Activated CD4-positive, alpha-beta memory T cell treated with anti-CD3 and anti-CD28 coated beads, Interleukin-2, amount 10 ng/mL, durations not matched to agents 7 days and 5 days (primary cell): Measurements from ENCODE around the gene WDR27. TPM values are rescaled to one million over a fixed set of nuclear protein-coding genes. Genes with fewer than 3 reads are reported as not detected.

Source experiments
- CTCF ChIA-PET: fragments of 350-600 bp; sonication (Branson Sonifier 250); formaldehyde crosslinking; loops from one replicate; lab custom pipeline; 2021; ENCODE audit warnings: antibody characterized with exemption, inconsistent platforms; lab: Charles Lee
- POLR2A ChIA-PET: fragments of 350-600 bp; sonication (Branson Sonifier 250); formaldehyde crosslinking; loops from one replicate; lab custom pipeline; 2021; ENCODE audit warnings: antibody characterized with exemption; lab: Charles Lee
- DNase-seq: peaks from one replicate; pipeline ENCODE4 v3.0.0-alpha.2; 2020
- H3K27ac Mint-ChIP-seq: one replicate; pipeline ENCODE4 v1.8.0; 2021; ENCODE audit warnings: mild to moderate bottlenecking, mixed read lengths
- H3K27me3 Mint-ChIP-seq: one replicate; pipeline ENCODE4 v1.8.0; 2021; ENCODE audit warnings: mixed read lengths
- H3K36me3 Mint-ChIP-seq: one replicate; pipeline ENCODE4 v1.8.0; 2021; ENCODE audit warnings: low read depth, mixed read lengths
- H3K4me1 Mint-ChIP-seq: one replicate; pipeline ENCODE4 v1.8.0; 2021; ENCODE audit warnings: mixed read lengths
- H3K4me3 Mint-ChIP-seq: one replicate; pipeline ENCODE4 v1.8.0; 2021; ENCODE audit warnings: mild to moderate bottlenecking, mixed read lengths
- H3K9me3 Mint-ChIP-seq: one replicate; pipeline ENCODE4 v1.8.0; 2021; ENCODE audit warnings: mixed read lengths
- total RNA-seq, 2 experiments: library from RNA; stranded (reverse); gene quantifications; one replicate each; pipeline ENCODE4 v1.2.3, GENCODE V29; 2021

Gene WDR27
- total RNA-seq, result 10 to 100 TPM; 24.9 to 25.2 TPM

DNA sequence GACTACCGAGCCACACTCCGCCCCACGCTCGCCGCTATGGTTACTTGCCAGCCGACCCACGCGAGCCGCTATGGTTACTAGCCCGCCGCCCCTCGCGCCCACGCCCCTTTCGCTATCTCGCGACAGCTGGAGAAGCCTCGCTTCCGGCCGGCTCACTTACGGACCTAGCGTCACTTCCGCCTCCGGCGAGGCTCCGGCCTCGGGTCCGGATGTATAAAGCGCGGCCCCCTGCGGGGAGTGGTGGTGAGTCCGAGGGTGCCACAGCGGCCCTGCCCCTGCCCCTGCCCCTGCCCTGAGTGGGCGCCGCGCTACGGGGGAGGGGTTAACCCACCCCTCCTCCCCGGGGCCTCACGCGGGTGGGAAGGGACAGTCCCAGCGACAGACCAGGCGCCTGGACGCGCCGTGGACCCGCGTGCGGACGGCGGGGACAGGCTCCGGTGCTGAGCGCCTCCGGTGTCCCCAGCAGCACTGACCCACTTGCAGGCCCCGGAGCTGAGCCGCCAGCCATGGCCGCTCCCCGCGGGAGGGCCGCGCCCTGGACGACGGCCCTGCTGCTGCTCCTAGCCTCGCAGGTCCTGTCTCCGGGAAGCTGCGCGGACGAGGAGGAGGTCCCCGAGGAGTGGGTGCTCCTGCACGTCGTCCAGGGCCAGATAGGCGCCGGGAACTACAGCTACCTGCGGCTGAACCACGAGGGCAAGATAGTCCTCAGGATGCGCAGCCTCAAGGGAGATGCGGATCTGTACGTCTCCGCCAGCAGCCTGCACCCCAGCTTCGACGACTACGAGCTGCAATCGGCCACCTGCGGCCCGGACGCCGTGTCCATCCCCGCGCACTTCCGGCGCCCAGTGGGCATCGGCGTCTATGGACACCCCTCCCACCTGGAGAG is at the start of gene WDR27, which contains the start of gene C6orf120:
TSS of gene WDR27 (minus strand) at position 76 of the 886 bp plus-strand sequence. CDS start 13,024 bp downstream, outside the sequence.
TSS of gene C6orf120 (plus strand) at position 173 of the 886 bp plus-strand sequence. CDS start at position 507, 334 bp downstream.
- DNase-seq, result peak; percentile 97
- peaks cover 56% of the 10 kb centered on the region for H3K4me1 Mint-ChIP-seq
- peaks cover 33% of the 10 kb centered on the region for H3K36me3 Mint-ChIP-seq
- no peaks in the 10 kb centered on the region for H3K9me3 Mint-ChIP-seq
- H3K4me3 Mint-ChIP-seq, result peak within 1 kb of the TSS; percentile 89
- ChIA-PET CTCF (interaction anchor here (0.6 to 2.7 kb wide), 8 partner anchors 15 to 882 kb away, joined by 3 to 14 read pairs (median 4); partner anchors contain the start of gene PDCD2), POLR2A (interaction anchor here (0.8 to 8.7 kb wide), 29 partner anchors 9 to 882 kb away, joined by 3 to 135 read pairs (median 5); partner anchors contain the start of genes DYNLT2, ERMARD, FAM120B and PDCD2)
- no peaks in the 10 kb centered on the region for H3K27me3 Mint-ChIP-seq
- peak within 1 kb of the TSS; percentile 86 for H3K27ac Mint-ChIP-seq

DNA sequence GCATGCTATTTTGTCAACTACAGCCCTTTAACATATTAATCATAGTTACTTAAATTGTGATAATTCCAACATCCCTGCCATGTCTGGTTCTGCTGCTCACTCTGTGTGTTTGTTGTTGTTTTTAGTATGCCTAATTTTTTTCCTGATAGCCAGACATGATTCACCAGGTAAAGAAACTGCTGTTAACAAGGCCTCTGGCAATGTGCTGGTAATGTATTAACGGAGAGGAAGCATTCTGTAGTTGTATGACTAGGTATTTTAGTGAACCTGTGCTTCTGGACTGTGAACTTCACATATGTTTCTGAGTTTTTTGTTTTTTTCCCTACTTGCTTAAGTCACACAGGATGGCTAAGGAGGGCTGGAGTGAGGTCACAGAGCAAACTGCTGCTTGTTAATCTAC is 44.7 kb upstream of the WDR27 start:
- H3K36me3 Mint-ChIP-seq, result peaks cover 19% of the 10 kb centered on the region
- no peak overlapping the region for H3K27ac Mint-ChIP-seq
- no peak for DNase-seq
- no peak overlapping the region for H3K4me3 Mint-ChIP-seq
- ChIA-PET POLR2A (interaction anchor here (2.1 to 8.8 kb wide), 2 partner anchors 22 to 44 kb away, joined by 6 to 111 read pairs; partner anchors contain the start of genes C6orf120, PHF10 and WDR27), CTCF (no interaction called here)
- H3K27me3 Mint-ChIP-seq, result peaks cover 6% of the 10 kb centered on the region
- H3K9me3 Mint-ChIP-seq, result peaks cover 4% of the 10 kb centered on the region
- peaks cover 16% of the 10 kb centered on the region for H3K4me1 Mint-ChIP-seq

DNA sequence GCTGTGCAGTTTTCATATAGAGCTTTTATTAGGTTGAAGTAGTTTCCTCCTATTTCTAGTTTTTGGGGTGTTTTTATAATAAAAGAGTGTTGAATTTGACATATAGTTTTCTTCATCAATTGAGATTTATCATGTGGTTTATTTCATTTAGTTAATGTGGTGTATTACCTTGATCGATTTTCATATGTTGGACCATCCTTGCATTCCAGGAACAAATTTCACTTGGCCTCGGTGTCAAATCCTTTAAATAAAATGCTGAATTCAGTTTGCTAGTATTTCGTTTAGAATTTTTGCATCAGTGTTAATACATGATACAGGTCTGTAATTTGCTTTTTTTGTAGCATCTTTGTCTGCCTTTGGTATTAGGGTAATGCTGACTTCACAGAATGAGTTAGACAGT is 43.6 kb upstream of the WDR27 start:
- Mint-ChIP-seq H3K4me1 (peaks cover 11% of the 10 kb centered on the region), H3K27me3 (peaks cover 6% of the 10 kb centered on the region), H3K4me3 (no peak overlapping the region), H3K9me3 (peaks cover 4% of the 10 kb centered on the region), H3K27ac (no peak overlapping the region), H3K36me3 (peaks cover 16% of the 10 kb centered on the region)
- POLR2A ChIA-PET, result interaction anchor here (8.8 kb wide), 1 partner anchor 21 kb away, joined by 111 read pairs; the partner anchor contains the start of gene PHF10
- no peak for DNase-seq
- CTCF ChIA-PET, result interaction anchor here (1.2 kb wide), 1 partner anchor 44 kb away, joined by 3 read pairs; no protein-coding TSS in a partner anchor

DNA sequence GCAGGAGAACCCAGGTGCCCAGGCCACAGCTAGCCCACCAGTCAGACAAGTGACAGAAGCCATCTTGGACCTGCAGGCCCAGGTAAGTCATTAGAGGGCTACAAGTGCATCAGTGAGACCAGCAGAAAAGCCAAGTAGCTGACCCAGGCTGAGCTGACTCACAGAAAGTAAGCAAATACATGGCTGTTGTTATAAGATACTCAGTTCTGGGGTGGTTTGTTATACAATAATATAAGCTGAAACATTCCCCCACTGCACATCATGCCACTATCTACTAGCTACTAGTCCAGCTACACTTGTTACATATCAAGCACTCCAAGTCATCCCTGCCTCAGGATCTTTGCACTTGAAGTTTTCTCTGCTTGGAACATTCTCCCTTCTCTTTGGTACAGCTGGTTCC is 39.5 kb upstream of the WDR27 start:
- peaks cover 13% of the 10 kb centered on the region for H3K27me3 Mint-ChIP-seq
- H3K9me3 Mint-ChIP-seq, result peaks cover 4% of the 10 kb centered on the region
- H3K36me3 Mint-ChIP-seq, result no peaks in the 10 kb centered on the region
- no peak overlapping the region for H3K27ac Mint-ChIP-seq
- H3K4me1 Mint-ChIP-seq, result no peaks in the 10 kb centered on the region
- POLR2A ChIA-PET, result interaction anchor here (1.2 to 3.5 kb wide), 3 partner anchors 10 to 40 kb away, joined by 4 to 16 read pairs (median 7); partner anchors contain the start of genes C6orf120, DYNLT2, ERMARD and WDR27
- CTCF ChIA-PET, result no interaction called here
- no peak for DNase-seq
- H3K4me3 Mint-ChIP-seq, result no peak overlapping the region

DNA sequence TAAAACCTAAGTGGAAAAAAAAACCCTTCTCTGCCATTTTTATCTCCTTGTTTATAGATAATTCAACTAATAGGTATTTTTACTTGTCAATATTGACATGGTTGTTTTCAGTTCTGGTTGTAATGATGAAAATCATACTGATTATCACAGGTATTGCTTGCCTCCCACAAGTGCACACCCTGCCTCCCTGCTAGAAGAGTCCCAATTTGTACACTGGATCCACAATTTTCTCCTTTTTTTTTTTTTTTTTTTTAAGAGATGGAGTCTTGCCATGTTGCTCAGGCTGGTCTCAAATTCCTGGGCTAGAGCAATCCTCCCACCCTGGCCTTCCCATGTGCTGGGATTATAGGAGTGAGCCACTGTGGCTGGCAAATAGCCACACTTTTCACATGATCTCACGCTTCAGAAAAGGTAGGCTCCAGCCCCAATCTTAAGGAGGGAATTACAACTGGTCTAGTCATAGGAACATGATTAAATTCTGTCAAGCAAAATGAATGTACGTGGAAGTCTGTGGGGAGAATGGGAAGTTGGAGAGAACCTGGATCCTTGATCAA is 37.2 kb upstream of the WDR27 start:
- Mint-ChIP-seq H3K9me3 (no peaks in the 10 kb centered on the region), H3K27me3 (peaks cover 28% of the 10 kb centered on the region), H3K4me3 (no peak overlapping the region), H3K4me1 (no peaks in the 10 kb centered on the region), H3K36me3 (no peaks in the 10 kb centered on the region), H3K27ac (no peak overlapping the region)
- no peak for DNase-seq
- ChIA-PET POLR2A (no interaction called here), CTCF (no interaction called here)

DNA sequence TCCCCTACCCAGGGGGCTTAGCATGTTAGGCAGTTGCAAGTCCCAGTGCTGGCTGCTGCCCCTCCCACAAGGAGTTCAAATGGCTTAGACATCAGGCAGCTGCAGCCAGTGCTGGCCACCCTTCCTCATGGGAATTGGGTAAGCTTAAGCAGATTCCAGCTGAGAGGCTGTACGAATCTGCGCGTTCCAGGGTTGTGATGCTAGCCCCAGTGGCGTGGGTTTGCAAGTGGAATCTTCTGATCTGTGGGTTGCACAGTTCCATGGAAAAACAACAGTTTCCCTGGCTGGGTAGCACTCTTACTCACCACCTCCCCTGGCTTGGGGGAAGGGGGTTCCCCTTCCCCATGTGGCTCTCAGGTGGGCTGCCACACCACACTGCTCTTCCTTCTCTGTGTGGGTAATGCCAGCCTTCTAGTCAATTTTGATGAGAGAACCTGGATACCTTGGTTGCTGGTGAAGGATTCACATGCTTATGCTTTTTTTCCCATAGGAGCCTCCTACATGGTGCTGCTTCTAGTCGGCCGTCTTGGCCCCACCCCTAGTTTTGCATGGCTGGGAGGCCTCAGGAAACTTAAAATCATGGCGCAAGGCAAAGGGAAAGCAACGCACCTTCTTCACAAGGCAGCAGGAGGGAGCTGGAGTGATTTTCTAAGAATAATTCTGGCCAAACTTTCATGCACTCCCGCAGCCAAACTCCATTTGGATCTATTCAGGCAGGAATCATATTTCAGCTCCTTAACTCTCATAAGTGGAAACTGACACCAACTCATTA is 36.6 kb upstream of the WDR27 start:
- Mint-ChIP-seq H3K27ac (no peak overlapping the region), H3K4me1 (no peaks in the 10 kb centered on the region), H3K4me3 (no peak overlapping the region), H3K9me3 (no peaks in the 10 kb centered on the region), H3K36me3 (no peaks in the 10 kb centered on the region), H3K27me3 (peaks cover 34% of the 10 kb centered on the region)
- POLR2A ChIA-PET, result no interaction called here
- CTCF ChIA-PET, result no interaction called here
- no peak for DNase-seq

DNA sequence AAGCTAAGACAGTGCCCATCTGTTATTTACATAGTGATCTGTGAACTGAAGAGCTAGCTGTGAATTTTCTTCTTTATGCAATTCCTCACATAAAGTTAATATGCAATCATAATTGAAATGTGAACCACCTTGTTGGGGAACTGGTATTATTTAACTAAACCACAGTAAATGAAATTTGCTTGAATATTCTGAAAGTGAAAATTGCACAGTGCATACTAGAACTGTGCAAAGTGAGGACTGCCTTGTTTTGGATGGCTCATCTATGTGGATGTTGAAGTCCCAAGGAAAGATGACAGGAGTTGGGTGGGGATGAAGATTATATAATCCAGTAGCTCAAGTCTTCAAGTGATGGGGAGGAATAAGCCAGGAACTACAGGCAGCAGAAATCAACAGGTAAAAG is 28.1 kb upstream of the WDR27 start:
- POLR2A ChIA-PET, result no interaction called here
- Mint-ChIP-seq H3K9me3 (no peaks in the 10 kb centered on the region), H3K27ac (no peak overlapping the region), H3K4me3 (no peak overlapping the region), H3K4me1 (peaks cover 13% of the 10 kb centered on the region), H3K27me3 (peaks cover 25% of the 10 kb centered on the region), H3K36me3 (peaks cover 3% of the 10 kb centered on the region)
- DNase-seq, result no peak
- CTCF ChIA-PET, result no interaction called here

DNA sequence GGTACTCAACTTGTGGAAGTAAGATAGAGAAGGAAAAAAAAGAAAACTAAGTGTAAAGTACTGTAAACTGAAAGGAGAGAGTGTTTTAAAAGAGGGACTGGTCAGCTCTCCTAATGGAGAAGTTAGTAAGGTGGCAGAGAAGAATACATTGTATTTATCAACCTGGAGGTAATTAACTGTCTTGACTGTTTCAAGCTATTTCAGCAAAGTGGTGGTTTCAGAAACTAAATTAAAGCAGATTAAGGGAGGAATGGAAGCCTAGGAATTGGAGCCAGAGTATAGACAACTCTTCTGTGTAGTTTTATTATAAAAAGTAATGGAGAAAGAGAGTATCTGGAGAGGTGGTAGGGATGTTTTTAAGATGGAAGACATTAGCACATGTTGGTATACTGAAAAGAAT is 25.1 kb upstream of the WDR27 start:
- CTCF ChIA-PET, result no interaction called here
- Mint-ChIP-seq H3K36me3 (peaks cover 4% of the 10 kb centered on the region), H3K9me3 (no peaks in the 10 kb centered on the region), H3K27ac (no peak overlapping the region), H3K4me1 (peaks cover 21% of the 10 kb centered on the region), H3K4me3 (no peak overlapping the region), H3K27me3 (peaks cover 2% of the 10 kb centered on the region)
- POLR2A ChIA-PET, result interaction anchor here (6.7 to 7.1 kb wide), 2 partner anchors 23 to 24 kb away, joined by 111 to 135 read pairs; partner anchors contain the start of genes C6orf120, DYNLT2, ERMARD and WDR27
- DNase-seq, result no peak

DNA sequence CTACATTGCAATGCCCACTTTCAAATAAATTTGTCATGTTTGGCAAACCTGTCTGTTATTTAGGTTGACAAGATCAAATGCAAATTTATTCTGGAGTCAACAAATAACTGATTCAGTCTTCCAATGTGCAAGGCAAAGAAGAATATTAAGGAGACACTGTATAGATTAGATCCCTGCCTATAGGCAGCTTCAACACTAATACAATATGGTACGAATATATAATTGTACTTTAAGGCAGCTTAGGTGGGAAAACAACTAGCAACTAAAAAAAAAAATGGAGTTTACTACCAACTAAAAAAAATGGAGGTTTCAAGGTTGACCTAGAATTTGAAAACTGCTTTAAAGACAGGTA is 24.2 kb upstream of the WDR27 start:
- ChIA-PET POLR2A (interaction anchor here (1.8 to 7.1 kb wide), 3 partner anchors 16 to 24 kb away, joined by 6 to 135 read pairs (median 111); partner anchors contain the start of genes C6orf120, DYNLT2, ERMARD and WDR27), CTCF (interaction anchor here (1.1 to 1.5 kb wide), 2 partner anchors 11 to 30 kb away, joined by 3 read pairs; no protein-coding TSS in a partner anchor)
- peaks cover 28% of the 10 kb centered on the region for H3K4me1 Mint-ChIP-seq

DNA sequence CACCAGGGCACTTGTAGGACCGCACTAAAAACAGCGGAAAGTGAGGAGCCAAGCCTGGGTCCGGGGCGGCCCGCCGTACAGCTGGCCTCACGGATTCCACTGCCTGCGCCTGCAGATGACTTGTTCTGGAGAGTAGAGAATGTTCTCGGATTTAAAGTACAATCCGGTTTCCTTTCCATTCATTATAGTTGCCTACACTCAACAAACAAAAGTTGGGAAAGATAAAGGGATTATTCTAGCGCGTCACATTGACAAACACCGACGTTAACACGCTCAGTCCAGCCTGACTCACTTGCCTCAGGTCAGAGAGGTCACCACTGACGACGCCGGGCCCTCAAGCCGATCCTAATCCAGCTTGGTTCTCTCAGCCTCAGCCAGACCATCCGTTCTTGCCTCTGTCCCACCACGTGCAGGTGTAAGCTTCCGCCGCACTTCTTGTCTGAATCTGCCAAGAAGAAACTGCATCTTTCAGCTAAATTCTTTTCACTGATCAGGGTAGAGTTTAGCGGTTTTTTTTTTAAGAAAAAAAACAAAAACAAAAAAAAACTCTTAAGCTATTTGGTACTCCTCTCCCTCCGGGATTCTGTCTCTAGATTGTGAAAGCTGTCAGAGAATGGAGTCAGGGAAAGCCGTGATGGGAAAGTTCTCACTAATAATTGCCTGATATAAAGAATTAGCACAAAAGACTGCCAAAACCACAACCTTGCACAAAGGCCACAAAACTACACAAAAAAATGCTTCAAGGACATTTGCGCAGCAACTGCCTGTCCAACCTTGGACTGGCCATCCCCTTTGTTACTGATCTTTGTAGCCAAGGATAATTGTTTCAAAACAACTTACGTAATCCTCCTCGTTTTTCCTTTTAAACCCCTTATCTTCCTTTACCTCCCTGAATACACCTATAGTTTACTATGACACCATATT is 23.6 kb upstream of the WDR27 start:
- ChIA-PET POLR2A (interaction anchor here (0.8 to 7.1 kb wide), 5 partner anchors 11 to 34 kb away, joined by 3 to 135 read pairs (median 6); partner anchors contain the start of genes C6orf120, DYNLT2, ERMARD and WDR27), CTCF (interaction anchor here (1.1 to 1.5 kb wide), 2 partner anchors 10 to 30 kb away, joined by 3 read pairs; no protein-coding TSS in a partner anchor)
- H3K27ac Mint-ChIP-seq, result peak overlapping the region; percentile 78
- H3K4me1 Mint-ChIP-seq, result peaks cover 31% of the 10 kb centered on the region
- peaks cover 2% of the 10 kb centered on the region for H3K27me3 Mint-ChIP-seq
- H3K9me3 Mint-ChIP-seq, result no peaks in the 10 kb centered on the region
- DNase-seq, result no peak
- peaks cover 6% of the 10 kb centered on the region for H3K36me3 Mint-ChIP-seq
- peak overlapping the region; percentile 77 for H3K4me3 Mint-ChIP-seq

More for the DNA sequence above, 24.2 kb upstream of the WDR27 start:
- H3K27me3 Mint-ChIP-seq, result peaks cover 2% of the 10 kb centered on the region
- peaks cover 6% of the 10 kb centered on the region for H3K36me3 Mint-ChIP-seq
- no peak overlapping the region for H3K27ac Mint-ChIP-seq
- H3K4me3 Mint-ChIP-seq, result peak overlapping the region; percentile 77
- H3K9me3 Mint-ChIP-seq, result no peaks in the 10 kb centered on the region
- DNase-seq, result no peak

DNA sequence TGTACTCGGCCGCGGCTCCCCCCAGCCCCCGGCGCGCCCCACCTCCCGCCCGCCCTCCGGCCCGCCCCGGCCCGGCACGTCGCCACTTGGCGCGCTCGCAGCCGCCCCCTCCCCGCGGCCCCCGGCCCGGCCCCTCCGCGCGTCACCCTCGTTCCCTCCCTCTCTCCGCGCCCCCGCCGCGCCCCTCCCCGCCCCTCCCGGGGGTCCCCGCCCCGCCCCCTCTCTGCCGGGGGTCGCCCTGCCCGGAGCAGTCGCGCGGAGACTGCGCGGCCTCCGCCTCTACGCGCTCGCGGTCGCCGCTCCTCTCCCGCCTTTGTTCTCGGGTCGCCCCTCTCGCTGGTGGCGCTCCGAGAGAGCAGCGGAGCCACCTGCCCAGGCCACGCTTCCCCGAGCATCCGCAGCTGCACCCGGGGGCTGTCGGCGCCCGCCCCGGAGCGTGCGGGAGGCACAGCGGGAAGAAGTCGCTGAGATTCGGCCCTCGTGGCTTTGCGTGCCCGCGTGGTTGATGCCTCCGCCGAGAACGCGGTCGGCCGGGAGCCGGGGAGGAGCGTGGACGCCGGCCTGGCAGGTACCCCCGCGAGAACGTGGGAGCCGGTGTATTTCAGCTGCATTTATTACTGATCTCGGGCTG is 22.8 kb upstream of the WDR27 start, which contains the start of gene PHF10:
TSS of gene PHF10 (minus strand) at position 7 of the 631 bp plus-strand sequence. CDS start 569 bp downstream, outside the sequence.
- ChIA-PET CTCF (interaction anchor here (1.1 to 1.5 kb wide), 2 partner anchors 9 to 31 kb away, joined by 3 read pairs; no protein-coding TSS in a partner anchor), POLR2A (interaction anchor here (0.8 to 7.1 kb wide), 6 partner anchors 10 to 829 kb away, joined by 3 to 135 read pairs (median 14); partner anchors contain the start of genes C6orf120, DYNLT2, ERMARD and PSMB1)
- H3K9me3 Mint-ChIP-seq, result no peaks in the 10 kb centered on the region
- peak within 1 kb of the TSS; percentile 95 for H3K27ac Mint-ChIP-seq
- H3K36me3 Mint-ChIP-seq, result peaks cover 11% of the 10 kb centered on the region
- H3K27me3 Mint-ChIP-seq, result peaks cover 2% of the 10 kb centered on the region
- peak; percentile 53 for DNase-seq
- peaks cover 36% of the 10 kb centered on the region for H3K4me1 Mint-ChIP-seq
- peak within 1 kb of the TSS; percentile 85 for H3K4me3 Mint-ChIP-seq
